ENCODE measurements around the gene NEK9. TPM values are rescaled to one million over a fixed set of nuclear protein-coding genes. Genes with fewer than 3 reads are reported as not detected.
"Not testable (repeated sequence)": the region's sequence is repeated elsewhere in the genome, so short reads cannot be mapped to it uniquely, and the experiment has no call there.

NEK9 gene
- polyA plus RNA-seq, 1 donor: 90.4 TPM

DNA sequence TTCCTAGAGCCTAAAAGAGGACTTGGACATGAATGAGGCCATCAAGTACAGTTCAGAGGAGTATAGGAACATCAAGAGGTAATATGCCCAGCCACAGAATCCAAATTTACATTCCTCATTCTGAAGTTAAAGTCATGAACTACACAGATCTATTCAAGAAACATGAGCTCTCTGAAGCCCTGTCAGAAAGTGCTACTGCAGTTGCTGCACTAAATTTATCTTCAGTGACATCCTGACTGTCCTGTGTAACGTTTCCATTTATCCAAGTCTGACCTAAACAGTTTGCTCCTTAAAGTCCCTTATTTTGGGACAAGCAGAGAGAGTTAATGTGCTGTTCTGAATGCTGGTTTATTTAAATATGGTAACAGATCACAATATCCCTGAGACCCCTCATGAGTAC lies 28.2 kb downstream of the NEK9 start:
- no peak for DNase-seq

DNA sequence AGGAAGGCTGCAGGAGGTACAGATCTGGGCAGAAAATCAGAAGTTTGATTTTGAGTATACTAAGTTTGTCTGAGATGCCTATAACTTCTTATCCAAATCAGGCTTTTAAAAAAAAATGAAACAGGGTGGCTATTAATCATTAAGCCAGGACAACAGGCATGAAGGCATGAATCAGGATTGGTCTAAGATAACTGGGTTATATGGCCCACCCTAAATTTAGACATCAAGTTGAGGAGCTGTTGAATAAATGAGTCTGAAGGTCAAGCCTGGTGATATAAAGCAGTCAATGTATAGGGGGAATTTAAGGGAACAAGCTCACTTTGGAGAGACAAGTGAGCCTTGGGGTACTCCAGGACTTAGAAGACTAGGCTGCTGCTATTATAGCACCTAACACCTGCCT lies 28.6 kb downstream of the NEK9 start:
- DNase-seq: no peak

DNA sequence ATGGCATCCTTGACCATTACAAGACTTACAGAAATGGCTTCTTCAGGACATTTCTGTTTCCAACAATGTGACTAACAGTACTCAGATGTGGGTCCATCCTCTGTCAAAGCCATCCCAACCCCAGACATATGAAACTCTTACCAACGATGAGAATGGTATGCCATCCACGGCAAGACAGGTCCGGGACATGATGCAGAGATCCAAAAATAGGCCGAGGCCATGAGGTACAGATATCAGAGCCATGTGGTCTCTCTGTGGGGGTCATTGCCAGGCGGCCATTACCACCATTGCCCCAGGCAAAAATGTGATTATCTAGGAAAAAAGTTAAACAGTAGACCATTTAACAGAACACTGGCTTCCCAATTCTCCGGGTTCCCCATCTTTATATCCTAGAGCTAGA lies 29.9 kb downstream of the NEK9 start:
- no peak for DNase-seq

DNA sequence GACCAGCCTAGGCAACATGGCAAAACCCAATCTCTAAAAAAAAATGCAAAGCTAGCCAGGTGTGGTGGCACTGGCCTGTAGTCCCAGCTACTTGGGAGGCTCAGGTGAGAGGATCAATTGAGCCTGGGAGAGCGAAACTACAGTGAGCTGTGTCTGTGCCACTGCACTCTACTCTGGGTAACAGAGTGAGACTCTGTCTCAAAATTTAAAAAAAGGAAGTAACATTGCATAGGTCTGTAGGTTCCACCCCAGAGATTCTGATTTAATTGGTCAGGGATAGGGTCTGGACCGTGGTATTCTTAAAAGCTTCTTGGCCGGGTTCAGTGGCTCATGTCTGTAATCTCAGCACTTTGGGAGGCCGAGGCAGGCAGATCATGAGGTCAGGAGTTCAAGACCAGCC lies 31.2 kb downstream of the NEK9 start:
- no peak for DNase-seq

DNA sequence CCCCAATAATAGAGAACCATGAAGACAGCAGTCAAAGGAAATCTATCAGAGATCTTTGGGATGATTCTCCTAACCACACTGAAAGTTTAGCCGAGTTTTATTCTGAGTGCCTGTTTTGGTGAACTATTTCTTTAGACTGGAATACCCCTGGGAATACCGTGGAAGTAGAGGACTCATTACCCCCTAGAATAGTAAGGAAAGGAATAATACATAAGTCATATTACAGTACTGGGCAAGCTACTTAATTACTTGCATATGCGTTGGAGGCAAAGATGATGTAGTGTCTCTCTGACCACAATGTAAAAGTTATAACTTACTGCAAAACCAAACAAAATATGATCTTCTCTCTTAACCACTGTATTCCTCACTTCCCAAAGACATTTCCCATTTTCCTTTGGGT lies 32.0 kb downstream of the NEK9 start:
- DNase-seq: no peak

DNA sequence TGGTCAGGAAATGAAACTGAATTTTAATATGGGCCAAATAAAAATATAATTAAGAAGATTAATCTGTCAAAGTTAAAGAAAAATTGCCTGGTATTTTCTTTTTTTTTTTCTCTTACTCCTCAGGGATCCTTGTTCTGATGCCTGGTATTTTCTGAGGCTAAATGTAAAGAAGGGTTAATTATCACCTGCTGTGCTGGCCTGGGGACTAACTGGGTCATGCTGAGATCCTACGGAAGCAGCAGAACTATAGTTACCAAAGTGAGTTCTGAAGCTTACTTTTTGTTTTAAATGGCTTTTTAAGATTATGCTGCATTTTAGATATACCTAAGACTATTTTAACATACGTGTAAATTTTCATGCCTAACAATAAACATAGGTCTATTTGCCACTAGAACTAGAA lies 34.1 kb downstream of the NEK9 start:
- no peak for DNase-seq

DNA sequence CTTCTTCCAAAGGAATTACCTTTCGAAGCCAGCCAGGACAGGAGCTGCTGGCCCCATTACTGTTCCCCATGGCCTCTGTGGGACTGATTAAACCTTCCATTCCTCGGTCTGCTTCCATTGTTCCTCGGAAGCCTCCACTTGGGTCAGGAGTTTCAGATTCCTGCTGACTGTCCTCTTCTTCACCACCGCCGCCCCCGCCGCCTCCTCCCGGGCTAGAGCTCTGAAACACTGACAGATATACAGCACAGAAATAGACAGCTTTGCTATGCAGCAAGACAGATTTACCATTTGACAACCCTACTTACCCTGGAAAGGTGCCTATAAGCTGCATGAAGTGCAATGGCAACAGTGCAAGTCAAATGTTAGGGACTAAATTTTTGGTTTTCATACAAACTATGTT lies 35.6 kb downstream of the NEK9 start:
- no peak for DNase-seq

DNA sequence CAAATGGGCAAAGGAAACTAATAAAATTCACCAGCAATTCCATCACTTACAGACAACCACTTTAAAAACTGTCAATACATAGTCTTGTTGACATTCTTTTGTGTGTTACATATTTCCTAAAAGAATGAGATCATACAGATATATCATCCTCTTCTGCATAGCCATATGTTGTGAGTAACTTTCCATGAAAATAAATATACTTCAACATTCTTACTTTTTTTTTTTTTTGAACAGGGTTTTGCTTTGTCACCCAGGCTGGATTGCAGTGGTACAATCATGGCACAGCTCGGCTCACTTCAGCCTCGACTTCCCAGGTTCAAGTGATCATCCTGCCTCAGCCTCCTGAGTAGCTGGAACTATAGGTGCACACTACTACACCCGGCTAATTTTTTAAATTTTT lies 36.5 kb downstream of the NEK9 start:
- DNase-seq: no peak

DNA sequence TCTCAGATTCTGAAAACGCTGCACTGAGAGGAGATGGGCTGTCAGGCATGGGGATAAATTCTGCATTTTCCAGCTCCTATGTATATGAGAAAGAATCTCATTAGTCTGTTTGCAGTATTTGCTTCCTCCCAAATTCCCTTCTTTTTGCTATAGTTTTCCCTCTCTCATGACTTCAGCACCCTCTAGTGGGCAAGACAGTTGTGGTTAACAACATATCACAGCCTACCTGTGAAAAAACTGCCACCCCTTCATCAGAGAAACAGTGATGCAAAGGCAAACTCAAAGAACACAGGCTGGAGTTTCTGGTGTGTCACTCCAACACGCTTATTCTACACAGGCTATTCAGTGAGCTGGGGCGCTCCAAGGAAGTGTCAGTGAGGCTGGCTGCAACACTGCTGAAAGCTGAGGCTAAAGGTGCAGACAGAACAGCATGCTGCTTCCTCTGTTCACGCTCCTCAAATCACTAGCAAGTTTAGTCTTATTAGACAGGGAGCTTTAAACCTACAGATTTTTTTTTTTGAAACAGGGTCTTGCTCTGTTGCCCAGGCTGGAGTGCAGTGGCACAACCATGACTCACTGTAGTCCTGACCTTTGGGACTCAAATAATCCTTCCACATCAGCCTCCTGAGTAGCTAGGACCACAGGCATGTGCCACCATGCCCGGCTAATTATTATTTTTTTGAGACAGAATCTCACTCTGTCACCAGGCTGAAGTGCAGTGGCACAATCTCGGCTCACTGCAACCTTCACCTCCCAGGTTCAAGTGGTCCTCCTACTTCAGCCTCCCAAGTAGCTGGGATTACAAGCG lies 38.1 kb downstream of the NEK9 start:
- DNase-seq: peak; percentile 49

DNA sequence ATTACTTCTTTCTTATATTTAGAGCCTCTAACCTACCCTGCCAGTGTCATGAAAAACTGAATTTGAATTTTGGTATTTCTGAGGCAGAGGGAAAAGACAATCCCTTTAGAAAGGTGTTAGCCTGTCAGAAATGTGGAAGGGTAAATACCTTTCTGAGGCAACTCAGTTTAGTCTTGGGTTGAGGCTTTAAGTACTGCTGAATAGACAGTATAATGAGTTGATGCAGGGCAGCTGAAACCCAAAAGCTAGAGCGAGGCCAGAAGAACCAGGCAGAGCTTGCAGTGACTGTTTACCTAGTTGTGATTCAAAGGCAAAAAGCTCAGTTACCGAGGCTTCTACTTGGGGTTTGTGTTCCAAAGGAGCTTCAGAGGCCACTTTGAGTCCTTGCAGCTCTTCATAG lies 38.7 kb downstream of the NEK9 start:
- DNase-seq: no peak

DNA sequence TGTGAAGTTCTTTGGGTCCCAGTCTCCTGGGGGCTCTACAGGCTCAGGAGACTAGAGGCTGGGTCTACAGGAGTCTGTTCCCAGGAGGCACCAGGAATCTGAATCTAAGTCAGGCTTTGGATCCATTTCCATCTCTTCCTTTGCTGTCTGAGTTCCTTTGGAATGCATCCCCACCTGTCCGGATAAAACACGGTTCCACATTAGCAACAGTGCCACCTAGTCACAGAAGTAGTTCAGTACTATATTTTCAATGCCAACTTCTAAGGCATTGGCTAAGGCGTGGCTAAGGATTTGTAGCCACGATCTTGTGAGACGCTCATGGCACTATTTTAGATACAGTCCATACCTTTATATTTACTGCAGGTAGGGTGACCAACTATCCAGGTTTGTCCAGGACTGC lies 42.3 kb downstream of the NEK9 start:
- no peak for DNase-seq

DNA sequence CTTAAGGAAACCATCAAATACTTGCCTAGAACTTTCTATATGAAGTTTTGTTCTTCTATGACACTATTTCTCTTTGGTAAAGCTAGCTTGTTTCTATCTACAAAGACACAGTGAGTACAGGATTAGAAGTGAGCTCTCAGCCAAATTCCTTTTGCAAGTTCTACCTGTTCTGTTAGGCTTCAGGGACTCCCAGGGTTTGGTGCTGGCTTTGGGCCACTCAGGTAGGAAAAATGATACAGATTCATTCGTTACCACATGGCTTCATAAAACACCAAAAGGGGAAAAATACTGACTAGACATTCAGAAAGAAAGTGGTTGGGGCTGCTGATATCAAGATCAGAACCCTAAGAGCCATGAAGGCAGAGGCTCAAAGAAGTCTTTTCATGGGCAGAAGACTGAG lies 43.6 kb downstream of the NEK9 start:
- DNase-seq: no peak

DNA sequence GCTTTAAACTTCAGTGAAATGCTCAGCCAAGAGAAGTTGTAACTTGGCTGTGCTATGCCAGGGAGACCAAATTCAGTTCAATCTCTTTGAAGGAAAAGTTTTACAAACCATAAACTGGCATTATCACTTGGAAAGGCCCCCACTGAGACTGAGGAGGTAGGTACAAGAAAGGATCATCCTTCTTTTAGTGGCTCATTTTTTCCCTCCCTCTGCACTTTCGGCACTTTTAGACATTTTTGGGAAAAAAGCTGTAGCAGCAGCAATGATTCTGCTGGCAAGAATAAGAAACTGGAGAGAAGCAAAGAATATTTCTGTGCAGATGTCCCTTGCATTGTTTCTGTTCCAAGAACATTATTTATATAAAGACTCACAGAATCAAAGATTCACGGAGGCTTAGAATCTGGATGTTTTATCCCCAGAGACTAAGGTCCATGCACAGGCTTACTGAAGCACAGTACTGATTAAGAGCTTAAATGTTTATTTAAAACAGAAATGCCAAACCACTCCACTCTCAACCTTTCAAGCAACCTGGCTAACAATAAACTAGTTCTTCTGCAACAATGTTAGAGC lies 45.1 kb downstream of the NEK9 start:
- DNase-seq: peak; percentile 53

DNA sequence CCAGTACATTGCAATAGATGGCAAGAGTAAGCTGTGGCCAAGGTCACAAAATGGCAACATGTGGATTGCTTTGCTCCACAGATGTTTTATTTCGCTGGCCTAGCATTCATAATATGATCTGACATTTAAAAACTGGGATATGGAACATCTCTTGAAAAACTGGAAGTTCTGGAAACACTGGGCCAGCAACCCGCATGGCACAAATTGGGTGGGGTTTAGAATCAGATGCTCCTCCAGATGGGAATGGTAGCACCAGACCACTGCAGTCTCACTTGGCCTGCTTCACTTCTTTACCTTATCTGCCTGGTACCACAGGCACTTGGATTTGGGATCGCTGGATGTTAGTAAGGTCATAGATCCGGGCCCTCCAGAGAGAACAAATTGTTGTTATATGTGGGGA lies 47.3 kb downstream of the NEK9 start:
- no peak for DNase-seq

DNA sequence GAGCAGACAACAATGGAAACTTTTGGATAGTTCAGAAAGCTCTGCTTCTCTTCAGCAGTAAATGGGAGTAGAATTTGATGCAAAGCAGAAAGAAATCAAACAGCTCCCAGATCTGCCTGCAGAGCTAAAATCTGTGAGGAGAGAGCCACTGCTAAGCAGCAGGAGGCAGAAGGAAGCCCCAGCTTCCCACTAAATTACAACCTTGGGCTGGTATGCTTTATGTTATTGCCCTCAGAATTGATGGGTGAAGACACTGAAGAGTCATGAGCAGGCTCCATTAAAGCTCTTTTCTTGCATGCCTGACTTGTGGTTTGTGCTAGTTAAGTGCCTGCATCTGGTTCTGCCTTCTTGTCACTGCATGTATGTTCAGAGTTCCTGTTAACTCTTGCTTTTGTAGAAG lies 49.1 kb downstream of the NEK9 start:
- DNase-seq: no peak

DNA sequence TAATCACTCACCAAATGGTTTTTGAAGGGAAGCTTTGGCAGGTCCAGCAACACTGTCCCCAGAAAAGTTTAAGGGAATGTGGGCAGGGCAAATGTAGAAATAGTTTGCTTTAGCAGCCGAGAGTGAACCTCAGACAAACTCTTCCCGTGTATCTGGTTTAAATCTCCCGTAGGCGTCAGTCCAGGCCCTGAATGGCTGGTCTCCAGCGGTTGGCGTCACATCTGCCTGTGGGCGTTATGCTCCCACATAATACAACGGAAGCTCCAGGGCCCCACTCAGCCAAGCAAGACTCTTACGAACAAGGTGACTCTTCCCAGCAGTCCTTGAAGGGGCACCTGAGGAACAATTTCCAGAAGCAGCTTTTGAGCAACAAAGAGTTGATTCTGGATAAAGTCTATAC lies 56.5 kb downstream of the NEK9 start:
- peak; percentile 54 for DNase-seq

DNA sequence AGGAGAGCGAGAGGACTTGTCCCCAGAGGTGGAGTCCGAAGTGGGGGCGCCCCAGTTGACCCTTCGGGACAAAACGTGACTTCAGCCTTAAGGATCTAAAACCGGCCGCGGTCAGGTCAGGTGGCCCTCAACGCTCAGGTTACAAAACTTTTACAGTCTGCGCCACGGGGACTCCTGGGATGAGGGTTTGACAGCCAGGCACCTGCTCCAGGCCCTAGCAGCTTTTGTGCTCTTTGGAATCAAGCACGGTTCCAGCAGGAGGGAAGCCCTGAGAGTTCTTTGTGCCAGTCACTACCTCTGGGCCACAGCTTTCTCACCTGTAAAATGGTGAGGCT lies 57.1 kb downstream of the NEK9 start:
- no peak for DNase-seq

DNA sequence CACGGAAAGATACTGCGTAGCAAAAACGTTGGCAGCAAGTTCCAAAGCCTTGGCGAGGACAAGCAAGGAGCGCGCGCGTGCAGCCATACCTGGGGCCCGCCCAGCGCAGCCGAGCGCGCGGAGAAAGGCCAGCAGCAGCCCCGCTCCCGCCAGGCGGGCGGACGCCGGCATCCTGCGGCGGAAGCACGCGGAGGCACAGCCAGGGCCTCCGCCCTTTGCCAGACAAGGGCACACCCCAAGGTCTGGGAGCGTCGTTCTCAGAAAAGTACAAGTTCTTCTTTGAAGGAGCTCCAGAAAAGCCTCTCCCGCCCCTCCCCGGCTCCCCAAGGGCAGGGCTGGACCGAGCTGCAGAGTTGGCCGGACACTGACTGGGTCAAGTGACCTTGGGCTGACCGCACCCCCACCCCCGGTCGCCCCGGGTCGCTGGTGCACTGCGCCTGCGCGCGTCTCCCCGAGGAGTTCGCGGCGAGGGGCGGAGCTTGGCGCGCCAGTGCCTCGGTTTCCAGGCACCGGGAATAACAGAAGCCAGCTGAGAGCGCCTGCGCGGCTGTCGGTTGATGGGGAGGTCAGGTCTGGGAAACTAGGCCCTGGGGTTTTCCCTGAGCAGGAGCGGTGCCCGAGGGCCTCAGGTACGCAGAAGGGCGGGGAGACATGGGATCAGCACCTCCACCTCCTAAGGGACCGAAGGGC lies 57.6 kb downstream of the NEK9 start, which contains the start of gene ZC2HC1C:
Gene ZC2HC1C (plus strand): TSS at position 521 of the 690 bp plus-strand sequence. CDS start 933 bp downstream, outside the sequence.
- DNase-seq: peak; percentile 95

DNA sequence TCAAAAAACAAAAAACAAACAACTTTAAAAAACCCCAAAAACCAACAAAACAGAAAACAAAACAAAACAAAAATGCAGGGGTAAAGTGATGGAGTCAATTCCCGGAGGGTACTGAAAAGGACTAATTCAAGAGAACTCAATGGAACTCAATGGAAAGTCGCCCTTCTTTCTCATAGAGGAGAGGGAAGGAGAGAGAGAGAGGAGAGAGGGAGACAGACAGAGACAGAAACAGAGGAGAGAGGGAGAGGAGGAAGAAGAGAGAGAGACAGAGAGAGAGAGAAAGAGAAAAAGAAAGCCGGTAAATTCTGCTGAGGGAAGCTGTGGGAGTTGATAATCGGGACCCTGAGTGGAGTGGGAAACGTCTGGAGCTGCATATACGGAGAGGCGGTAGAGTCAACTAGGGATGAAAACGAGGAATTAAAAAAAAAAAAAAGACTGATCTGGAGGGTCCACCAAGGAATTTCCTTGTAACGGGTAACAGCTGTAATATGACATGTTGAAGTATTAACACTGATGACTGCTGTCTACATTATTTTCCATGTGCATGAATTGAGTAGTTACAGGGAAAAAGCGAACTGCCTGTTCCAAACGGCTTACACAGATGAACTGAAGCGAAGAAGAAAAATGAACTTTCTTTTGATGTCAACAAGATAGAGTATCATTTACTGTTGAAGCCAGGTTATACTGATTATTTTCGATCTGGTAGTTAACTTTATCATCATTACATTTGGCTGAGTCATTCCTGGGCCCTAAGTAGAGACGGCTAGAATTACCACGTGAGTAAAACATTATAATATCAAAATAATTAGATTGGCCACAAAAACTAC lies 58.3 kb downstream of the NEK9 start:
- DNase-seq: peak; percentile 49

DNA sequence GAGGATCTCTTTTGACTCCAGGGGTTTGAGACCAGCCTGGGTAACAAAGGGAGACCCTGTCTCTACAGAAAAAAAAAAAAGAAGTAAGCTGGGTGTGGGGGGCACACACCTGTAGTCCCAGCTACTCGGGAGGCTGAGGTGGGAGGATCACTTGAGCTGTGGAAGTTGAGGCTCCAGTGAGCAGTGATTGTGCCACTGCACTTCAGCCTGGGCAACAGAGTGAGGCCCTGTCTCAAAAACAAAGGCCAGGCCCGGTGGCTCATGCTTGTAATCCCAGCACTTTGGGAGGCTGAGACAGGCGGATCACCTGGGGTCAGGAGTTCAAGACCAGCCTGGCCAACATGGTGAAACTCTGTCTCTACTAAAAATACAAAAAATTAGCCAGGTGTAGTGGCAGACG lies 59.1 kb downstream of the NEK9 start:
- DNase-seq: not testable (repeated sequence)

DNA sequence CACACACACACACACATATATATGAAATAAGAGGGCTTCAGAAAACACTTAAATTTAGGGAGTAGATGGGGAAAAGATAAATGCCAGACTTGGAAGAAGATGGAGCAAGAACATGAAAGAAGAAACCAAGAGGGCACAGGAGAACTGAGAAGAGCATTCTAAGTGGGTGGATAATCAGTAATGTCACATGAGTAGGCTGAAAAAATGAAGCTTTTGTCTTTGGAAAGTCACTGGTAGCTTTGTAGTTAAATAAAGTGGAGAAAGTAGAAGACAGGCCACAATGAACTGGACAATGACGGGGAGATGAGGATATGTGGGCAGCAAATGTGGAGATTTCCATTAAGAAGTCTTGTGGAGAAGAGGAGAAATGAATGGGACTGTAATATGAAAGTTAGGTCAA lies 59.6 kb downstream of the NEK9 start:
- DNase-seq: no peak

DNA sequence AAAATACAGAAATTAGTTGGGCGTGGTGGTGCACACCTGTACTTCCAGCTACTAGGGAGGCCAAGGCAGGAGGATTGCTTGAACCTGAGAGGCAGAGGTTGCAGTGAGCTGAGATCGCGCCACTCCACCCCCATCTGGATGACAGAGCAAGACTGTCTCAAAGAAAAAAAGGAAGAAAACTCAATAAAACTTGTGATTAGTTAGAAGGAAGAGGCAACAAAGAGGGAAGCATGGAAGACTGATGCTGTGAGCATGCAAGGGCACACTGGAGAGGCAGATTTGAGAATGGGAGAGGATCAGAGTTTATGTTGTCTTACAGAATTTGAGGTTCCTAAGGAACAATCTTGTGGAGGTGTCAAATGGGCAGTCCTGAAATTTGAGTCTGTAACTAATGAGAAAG lies 60.2 kb downstream of the NEK9 start:
- no peak for DNase-seq

DNA sequence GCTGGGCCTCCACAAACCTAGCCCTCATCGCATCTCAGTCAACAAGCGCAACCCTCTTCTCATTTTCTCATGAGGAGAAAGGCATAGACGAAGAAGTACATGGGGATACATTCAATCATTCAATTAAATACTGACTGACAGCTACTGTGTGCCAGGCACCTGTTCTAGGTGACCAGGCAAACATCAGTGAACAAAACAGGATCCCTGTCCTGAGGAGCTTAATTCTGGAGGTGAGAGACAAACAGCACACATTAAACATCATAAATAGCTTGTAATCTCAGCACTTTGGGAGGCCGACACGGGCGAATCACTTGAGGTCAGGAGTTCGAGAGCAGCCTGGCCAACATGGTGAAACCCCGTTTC lies 62.7 kb downstream of the NEK9 start:
- DNase-seq: no peak
